AG04449 (cell line): Measurements from ENCODE around the gene PEF1.
A peak's percentile ranks its signal among the peaks of the same experiment; 100 is the strongest.

ENCODE experiments used
- CTCF ChIA-PET: fragments of 350-600 bp; formaldehyde crosslinking; extraction: SDS; loops from one replicate; lab custom pipeline; 2021; ENCODE audit warnings: antibody characterized with exemption; lab: Yijun Ruan, JAX
- POLR2A ChIA-PET: fragments of 400-600, 350-600 bp; formaldehyde crosslinking; extraction: SDS; loops from one replicate; lab custom pipeline; 2020; ENCODE audit warnings: antibody characterized with exemption, inconsistent platforms; lab: Yijun Ruan, JAX
- DNase-seq: peaks from one replicate; pipeline ENCODE4 v3.0.0-alpha.2; 2010; ENCODE audit warnings: low read depth, low spot score
- H3K4me3 ChIP-seq: 2 replicates; pipeline ENCODE4 v1.5.1; 2011; ENCODE audit warnings: low read depth, mild to moderate bottlenecking, control low read depth, low read length
- CTCF ChIP-seq: IDR thresholded peaks from one replicate; pipeline ENCODE4 v1.5.1; 2011; ENCODE audit warnings: mild to moderate bottlenecking, moderate library complexity, low read length, control low read depth, inconsistent platforms; ENCODE audit not compliant: insufficient read depth; ENCODE audit errors: missing control alignments

PEF1 gene

DNA sequence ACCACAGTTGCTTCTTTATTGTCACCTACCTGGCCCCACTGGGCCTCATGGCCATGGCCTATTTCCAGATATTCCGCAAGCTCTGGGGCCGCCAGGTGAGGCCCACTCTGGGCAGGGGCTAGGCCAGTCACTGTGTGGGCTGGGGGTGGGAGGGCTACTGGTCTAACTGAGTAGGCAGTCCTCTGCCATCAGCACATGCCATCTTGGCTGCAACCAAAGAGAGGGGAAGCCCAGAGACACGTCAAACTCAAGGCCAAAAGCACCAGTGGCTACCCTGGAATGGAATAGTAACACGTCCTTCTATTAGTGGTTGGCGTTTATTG, 23.2 kb downstream of the PEF1 start:
- CTCF ChIA-PET, result interaction anchor here (1.1 to 5.2 kb wide), 3 partner anchors 11 to 56 kb away, joined by 3 to 52 read pairs (median 4); no protein-coding TSS in a partner anchor
- DNase-seq, result no peak
- POLR2A ChIA-PET, result no interaction called here
- TF ChIP-seq CTCF, result no peak
- H3K4me3 ChIP-seq, result no peak overlapping the region

GRCh38 chr1:31620631-31621497, 23.8 kb downstream of the PEF1 start:
- POLR2A ChIA-PET, result no interaction called here
- CTCF ChIA-PET, result interaction anchor here (1.1 to 5.2 kb wide), 3 partner anchors 11 to 56 kb away, joined by 3 to 52 read pairs (median 4); no protein-coding TSS in a partner anchor
- H3K4me3 ChIP-seq, result no peak overlapping the region
- DNase-seq, result no peak
- no peak for TF ChIP-seq CTCF

DNA sequence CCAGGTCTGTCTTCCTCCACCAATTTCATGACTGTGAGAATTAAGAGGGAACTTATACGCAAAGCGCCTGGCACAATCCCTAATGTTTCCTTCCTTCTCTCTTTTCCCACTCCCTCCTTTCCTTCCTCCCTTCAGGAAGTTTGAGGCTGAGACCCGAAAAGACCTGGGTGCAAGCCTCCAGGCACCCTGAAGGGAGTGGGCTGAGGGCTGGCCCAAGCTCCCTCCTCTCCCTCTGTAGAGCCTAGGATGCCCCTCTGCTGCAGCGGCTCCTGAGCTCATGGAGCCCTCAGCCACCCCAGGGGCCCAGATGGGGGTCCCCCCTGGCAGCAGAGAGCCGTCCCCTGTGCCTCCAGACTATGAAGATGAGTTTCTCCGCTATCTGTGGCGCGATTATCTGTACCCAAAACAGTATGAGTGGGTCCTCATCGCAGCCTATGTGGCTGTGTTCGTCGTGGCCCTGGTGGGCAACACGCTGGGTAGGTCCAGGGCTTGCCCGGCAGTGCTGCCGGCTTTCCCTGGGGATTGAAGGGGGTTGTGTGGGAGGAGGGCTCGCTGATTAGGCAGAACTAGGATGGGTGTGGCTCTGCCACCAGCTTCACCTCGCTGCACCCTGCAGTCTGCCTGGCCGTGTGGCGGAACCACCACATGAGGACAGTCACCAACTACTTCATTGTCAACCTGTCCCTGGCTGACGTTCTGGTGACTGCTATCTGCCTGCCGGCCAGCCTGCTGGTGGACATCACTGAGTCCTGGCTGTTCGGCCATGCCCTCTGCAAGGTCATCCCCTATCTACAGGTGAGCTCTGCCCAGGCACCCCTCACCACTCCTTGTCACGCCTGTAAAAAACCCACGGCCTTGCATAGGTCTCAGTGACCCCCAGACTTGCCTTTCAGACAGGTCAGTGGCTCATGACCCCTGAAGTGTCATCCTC, 25.5 kb downstream of the PEF1 start:
- TF ChIP-seq CTCF, result no peak
- CTCF ChIA-PET, result interaction anchor here (0.7 to 5.2 kb wide), 21 partner anchors 9 to 436 kb away, joined by 3 to 58 read pairs (median 5); partner anchors contain the start of gene COL16A1

GRCh38 chr1:31617916-31618746, 26.5 kb downstream of the PEF1 start:
- POLR2A ChIA-PET, result no interaction called here

More for the DNA sequence above, 25.5 kb downstream of the PEF1 start:
- DNase-seq, result no peak
- POLR2A ChIA-PET, result no interaction called here
- H3K4me3 ChIP-seq, result no peak overlapping the region

More at GRCh38 chr1:31617916-31618746, 26.5 kb downstream of the PEF1 start:
- CTCF ChIA-PET, result interaction anchor here (0.7 to 5.2 kb wide), 25 partner anchors 8 to 435 kb away, joined by 3 to 58 read pairs (median 4); partner anchors contain the start of gene COL16A1
- peak; percentile 87 for TF ChIP-seq CTCF
- DNase-seq, result no peak
- H3K4me3 ChIP-seq, result peak overlapping the region; percentile 54
